B cell (primary cell): ENCODE data around the gene MICAL3. TPM values are rescaled to one million over a fixed set of nuclear protein-coding genes. Genes with fewer than 3 reads are reported as not detected.

Experiments used
- ATAC-seq: fragments of 200-7000 bp; cut with Tn5 transposase; one replicate; pipeline ENCODE4 v1.10.0; 2021; ENCODE audit warnings: low read depth, mild to moderate bottlenecking, moderate number of reproducible peaks, moderate library complexity
- CTCF ChIA-PET: fragments of 350-600 bp; sonication (Branson Sonifier 250); formaldehyde crosslinking; loops from one replicate; lab custom pipeline; 2021; ENCODE audit warnings: antibody characterized with exemption, inconsistent platforms; lab: Charles Lee
- POLR2A ChIA-PET: fragments of 350-600 bp; sonication (Branson Sonifier 250); formaldehyde crosslinking; loops from one replicate; lab custom pipeline; 2021; ENCODE audit warnings: antibody characterized with exemption; lab: Charles Lee
- DNase-seq: peaks from one replicate; pipeline ENCODE4 v3.0.0; 2013
- H2AFZ ChIP-seq: 2 replicates; pipeline ENCODE4 v1.6.1; 2012; ENCODE audit warnings: mild to moderate bottlenecking, low read depth, low read length; ENCODE audit not compliant: insufficient read depth, poor library complexity, severe bottlenecking
- H3K27ac ChIP-seq, 2 donors: 1 replicate in 1 of 2; 2 replicates in 1 of 2; pipeline ENCODE4 v1.5.1; 2012 to 2013; ENCODE audit warnings: low read length in 2 of 2, mild to moderate bottlenecking in 2 of 2, moderate library complexity in 1 of 2
- H3K27me3 ChIP-seq, 4 experiments: fragments of 200-600 bp in 1 of 4; sonication (generic) in 1 of 4; replicated peaks in 1 of 4; 1 replicate in 2 of 4; 2 replicates in 2 of 4; pipeline versions ENCODE4 v1.6.1 to v1.7.0; 2013 to 2016; ENCODE audit warnings: low read length in 3 of 4, mild to moderate bottlenecking in 2 of 4, mixed read lengths in 1 of 4, moderate library complexity in 1 of 4; ENCODE audit not compliant: insufficient read depth in 4 of 4, control insufficient read depth in 3 of 4; ENCODE audit errors: control extremely low read depth in 1 of 4
- H3K36me3 ChIP-seq, 2 experiments: replicated peaks in 1 of 2; 1 replicate in 1 of 2; 2 replicates in 1 of 2; pipeline versions ENCODE4 v1.6.1 to v1.7.1; 2013; ENCODE audit warnings: low read length in 1 of 2; ENCODE audit not compliant: insufficient read depth in 2 of 2, control insufficient read depth in 1 of 2; ENCODE audit errors: control extremely low read depth in 1 of 2, extremely low read depth in 1 of 2
- H3K4me1 ChIP-seq, 2 donors: fragments of 200-600 bp in 1 of 2; sonication (generic) in 1 of 2; 1 replicate in 1 of 2; 2 replicates in 1 of 2; pipeline versions ENCODE4 v1.5.1 to v1.6.1; 2013 to 2017; ENCODE audit warnings: low read length in 2 of 2; ENCODE audit not compliant: control insufficient read depth in 2 of 2, insufficient read depth in 2 of 2
- H3K4me2 ChIP-seq: replicated peaks from 2 replicates; pipeline ENCODE3; 2012; ENCODE audit warnings: mild to moderate bottlenecking, low read depth, low read length; ENCODE audit not compliant: poor library complexity, severe bottlenecking
- H3K4me3 ChIP-seq, 5 experiments: fragments of 200-600 bp in 1 of 5; sonication (generic) in 1 of 5; 1 replicate in 3 of 5; 2 replicates in 2 of 5; pipeline versions ENCODE4 v1.5.1 to v1.7.0; 2011 to 2016; ENCODE audit warnings: low read length in 4 of 5, mild to moderate bottlenecking in 4 of 5, low read depth in 2 of 5, control low read depth in 1 of 5, moderate library complexity in 1 of 5; ENCODE audit not compliant: insufficient read depth in 1 of 5; ENCODE audit errors: control extremely low read depth in 1 of 5, extremely low read depth in 1 of 5
- H3K79me2 ChIP-seq: fragments of 200-600 bp; sonication (generic); one replicate; pipeline ENCODE4 v1.6.0; 2016; ENCODE audit warnings: low read length; ENCODE audit not compliant: control insufficient read depth, insufficient read depth
- H3K9ac ChIP-seq: fragments of 200-600 bp; sonication (generic); 2 replicates; pipeline ENCODE4 v1.6.1; 2017; ENCODE audit warnings: mild to moderate bottlenecking, low read length, moderate library complexity
- H3K9me3 ChIP-seq, 3 donors: one replicate each; pipeline versions ENCODE4 v1.6.1 to v1.7.1; 2013; ENCODE audit warnings: low read length in 2 of 3; ENCODE audit not compliant: control insufficient read depth in 2 of 3, insufficient read depth in 1 of 3; ENCODE audit errors: control extremely low read depth in 1 of 3
- H4K20me1 ChIP-seq: 2 replicates; pipeline ENCODE4 v1.6.0; 2012; ENCODE audit warnings: mild to moderate bottlenecking, low read length; ENCODE audit not compliant: insufficient read depth, control insufficient read depth, poor library complexity, severe bottlenecking
- H3K27ac Mint-ChIP-seq: one replicate; pipeline ENCODE4 v1.8.0; 2021; ENCODE audit warnings: mixed read lengths
- H3K27me3 Mint-ChIP-seq: one replicate; pipeline ENCODE4 v1.8.0; 2021; ENCODE audit warnings: mixed read lengths
- H3K4me1 Mint-ChIP-seq: one replicate; pipeline ENCODE4 v1.8.0; 2021; ENCODE audit warnings: mixed read lengths
- H3K4me3 Mint-ChIP-seq: one replicate; pipeline ENCODE4 v1.8.0; 2021; ENCODE audit warnings: mixed read lengths
- H3K9me3 Mint-ChIP-seq: one replicate; pipeline ENCODE4 v1.8.0; 2022; ENCODE audit warnings: mixed read lengths; ENCODE audit not compliant: insufficient read depth
- EZH2 ChIP-seq: IDR thresholded peaks from 2 replicates; pipeline ENCODE4 v1.6.1; 2012; ENCODE audit warnings: borderline replicate concordance, low read depth, mild to moderate bottlenecking, moderate library complexity, low read length; ENCODE audit not compliant: insufficient read depth, poor library complexity, severe bottlenecking
- WGBS: methylation state at CpG from one replicate; pipeline ENCODE4 v1.1.5; 2013; ENCODE audit warnings: missing lambda C conversion rate; ENCODE audit not compliant: insufficient coverage; 5-methylcytosine and 5-hydroxymethylcytosine counted together
- intact Hi-C: fragments of 100-400 bp; cut with micrococcal nuclease; formaldehyde crosslinking; loops from one replicate; pipeline ENCODE4 v1.10.0; 2022
- polyA plus RNA-seq: library from polyadenylated mRNA; depleted of rRNA; stranded (reverse); fragments of >200 nt; gene quantifications from 2 replicates; pipeline ENCODE4 v1.2.3, GENCODE V29; 2012
- total RNA-seq, 2 donors: library from RNA; stranded (reverse); fragments of 120-200 nt in 1 of 2; gene quantifications; 1 replicate in 1 of 2; 2 replicates in 1 of 2; pipeline versions ENCODE4 v1.2.3 to v1.2.4, GENCODE V29; 2013 to 2022
- TF ChIP-seq, protein P1 (sequence below): fragments of 200-600 bp; IDR thresholded peaks from one replicate; pipeline ENCODE4 v1.8.0; 2022; ENCODE audit warnings: antibody characterized with exemption, mild to moderate bottlenecking

MICAL3 gene
- total and polyA plus RNA-seq, 2 donors (not counting 1 experiment from before 2014, with no cell fraction given): 50.5 to 253 TPM

DNA sequence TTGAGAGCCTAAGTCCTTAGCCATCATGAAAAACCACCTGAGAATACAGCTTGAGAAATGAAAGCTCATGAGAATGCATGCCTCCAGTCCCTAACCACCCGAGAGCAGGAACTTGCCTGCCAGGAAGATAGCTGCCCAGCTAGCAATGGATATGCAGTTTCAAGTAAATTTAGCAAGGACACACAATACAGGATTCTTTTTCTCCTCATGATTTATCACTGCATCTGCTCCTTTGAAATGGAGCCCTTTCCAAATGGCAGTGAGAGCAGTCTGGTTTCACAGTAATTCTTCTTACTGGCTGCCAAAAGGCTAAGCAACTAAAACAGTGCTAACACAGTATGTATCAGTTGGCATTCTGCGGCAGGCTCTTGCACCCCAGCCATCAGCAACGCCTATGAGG is 109.9 kb downstream of the MICAL3 start:
- H3K79me2 ChIP-seq: peaks cover 100% of the 10 kb centered on the region
- Mint-ChIP-seq H3K9me3 (no peaks in the 10 kb centered on the region), H3K27ac (peak overlapping the region; percentile 47), H3K4me1 (peaks cover 54% of the 10 kb centered on the region), H3K4me3 (no peak overlapping the region), H3K27me3 (no peaks in the 10 kb centered on the region)
- intact Hi-C loops: loop anchor here (10.0 kb wide), 1 partner anchor 50 kb away; no protein-coding TSS in a partner anchor
- peaks cover 0 to 9% of the 10 kb centered on the region in 2 experiments for H3K36me3 ChIP-seq
- H3K27ac ChIP-seq: peak overlapping the region in 1 of 2 donors; percentile 4
- H3K4me2 ChIP-seq: no peak overlapping the region
- peaks cover 29 to 59% of the 10 kb centered on the region in 2 donors for H3K4me1 ChIP-seq
- no peak overlapping the region for H3K4me3 ChIP-seq
- ChIA-PET CTCF (no interaction called here), POLR2A (no interaction called here)
- DNase-seq: no peak
- H3K27me3 ChIP-seq: no peaks in the 10 kb centered on the region
- H3K9ac ChIP-seq: no peak overlapping the region
- ATAC-seq: no peak
- peaks cover 99% of the 10 kb centered on the region for H4K20me1 ChIP-seq
- H3K9me3 ChIP-seq: no peaks in the 10 kb centered on the region
- no peak for TF ChIP-seq EZH2
- TF ChIP-seq, protein P1, sequence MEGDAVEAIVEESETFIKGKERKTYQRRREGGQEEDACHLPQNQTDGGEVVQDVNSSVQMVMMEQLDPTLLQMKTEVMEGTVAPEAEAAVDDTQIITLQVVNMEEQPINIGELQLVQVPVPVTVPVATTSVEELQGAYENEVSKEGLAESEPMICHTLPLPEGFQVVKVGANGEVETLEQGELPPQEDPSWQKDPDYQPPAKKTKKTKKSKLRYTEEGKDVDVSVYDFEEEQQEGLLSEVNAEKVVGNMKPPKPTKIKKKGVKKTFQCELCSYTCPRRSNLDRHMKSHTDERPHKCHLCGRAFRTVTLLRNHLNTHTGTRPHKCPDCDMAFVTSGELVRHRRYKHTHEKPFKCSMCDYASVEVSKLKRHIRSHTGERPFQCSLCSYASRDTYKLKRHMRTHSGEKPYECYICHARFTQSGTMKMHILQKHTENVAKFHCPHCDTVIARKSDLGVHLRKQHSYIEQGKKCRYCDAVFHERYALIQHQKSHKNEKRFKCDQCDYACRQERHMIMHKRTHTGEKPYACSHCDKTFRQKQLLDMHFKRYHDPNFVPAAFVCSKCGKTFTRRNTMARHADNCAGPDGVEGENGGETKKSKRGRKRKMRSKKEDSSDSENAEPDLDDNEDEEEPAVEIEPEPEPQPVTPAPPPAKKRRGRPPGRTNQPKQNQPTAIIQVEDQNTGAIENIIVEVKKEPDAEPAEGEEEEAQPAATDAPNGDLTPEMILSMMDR: no peak
- H2AFZ ChIP-seq: no peak overlapping the region
- WGBS: no CpG with 5 or more reads among the region's 3 CpGs

DNA sequence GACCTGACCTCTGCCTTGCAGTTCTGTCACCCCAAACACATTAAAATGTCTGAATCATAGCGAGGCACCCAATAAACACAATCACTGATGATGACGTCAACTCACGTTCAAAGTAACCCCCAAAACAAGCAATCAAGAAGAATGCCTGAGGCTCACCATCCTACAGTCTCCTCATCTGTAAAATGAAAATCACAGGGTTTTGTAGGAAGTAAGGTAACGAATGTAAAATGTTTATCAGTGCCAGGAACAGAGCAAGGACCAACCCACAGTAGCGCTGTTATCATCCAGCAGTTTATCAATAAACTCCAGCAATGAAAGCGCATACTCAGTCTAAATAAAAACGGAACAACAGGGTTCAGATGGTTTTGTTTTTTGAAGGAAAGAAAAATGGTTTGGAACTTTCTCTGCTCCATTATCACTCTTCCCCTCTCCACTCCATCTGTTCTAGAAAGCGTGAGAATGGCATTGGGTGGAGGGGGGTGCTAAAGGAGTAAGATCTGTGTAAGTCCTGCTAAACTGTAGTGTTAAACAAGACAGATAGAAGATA is 110.5 kb downstream of the MICAL3 start:
- H3K27me3 Mint-ChIP-seq: no peaks in the 10 kb centered on the region
- ATAC-seq: no peak
- WGBS: no CpG with 5 or more reads among the region's 8 CpGs
- peaks cover 23 to 53% of the 10 kb centered on the region in 2 donors for H3K4me1 ChIP-seq
- POLR2A ChIA-PET: no interaction called here
- no peak overlapping the region for H3K4me3 Mint-ChIP-seq
- no peaks in the 10 kb centered on the region for H3K9me3 ChIP-seq
- H2AFZ ChIP-seq: no peak overlapping the region
- TF ChIP-seq, protein P1: no peak
- no peak for TF ChIP-seq EZH2
- H3K27me3 ChIP-seq: no peaks in the 10 kb centered on the region
- peaks cover 58% of the 10 kb centered on the region for H3K4me1 Mint-ChIP-seq
- H3K36me3 ChIP-seq: peaks cover 0 to 6% of the 10 kb centered on the region in 2 experiments
- H3K9me3 Mint-ChIP-seq: no peaks in the 10 kb centered on the region
- DNase-seq: no peak
- H3K4me2 ChIP-seq: no peak overlapping the region
- peak overlapping the region in 1 of 2 donors; percentile 25 for H3K27ac ChIP-seq
- peak overlapping the region; percentile 47 for H3K27ac Mint-ChIP-seq
- no peak overlapping the region for H3K4me3 ChIP-seq
- peaks cover 99% of the 10 kb centered on the region for H4K20me1 ChIP-seq
- H3K79me2 ChIP-seq: peaks cover 100% of the 10 kb centered on the region
- CTCF ChIA-PET: no interaction called here
- intact Hi-C loops: loop anchor here (10.0 kb wide), 1 partner anchor 51 kb away; no protein-coding TSS in a partner anchor
- no peak overlapping the region for H3K9ac ChIP-seq
